ENCODE results near the gene TEAD3.

The TEAD3 gene

GRCh38 chr6:35427435-35427834 lies 69.4 kb downstream of the TEAD3 start:
- DNase-seq, result no peak

GRCh38 chr6:35426074-35426473 lies 70.8 kb downstream of the TEAD3 start:
- DNase-seq, result peak in 2 of 56 donors; percentile 10 to 23

- DNase-seq, result no peak
These were observed 71.6 kb downstream of the TEAD3 start for GRCh38 chr6:35425284-35425683.
